ENCODE data around the gene CDH1. TPM values are rescaled to one million over a fixed set of nuclear protein-coding genes. Genes with fewer than 3 reads are reported as not detected.

Gene CDH1
- polyA plus RNA-seq, 3 donors = 0.05 to 0.13 TPM; not detected in 1

DNA sequence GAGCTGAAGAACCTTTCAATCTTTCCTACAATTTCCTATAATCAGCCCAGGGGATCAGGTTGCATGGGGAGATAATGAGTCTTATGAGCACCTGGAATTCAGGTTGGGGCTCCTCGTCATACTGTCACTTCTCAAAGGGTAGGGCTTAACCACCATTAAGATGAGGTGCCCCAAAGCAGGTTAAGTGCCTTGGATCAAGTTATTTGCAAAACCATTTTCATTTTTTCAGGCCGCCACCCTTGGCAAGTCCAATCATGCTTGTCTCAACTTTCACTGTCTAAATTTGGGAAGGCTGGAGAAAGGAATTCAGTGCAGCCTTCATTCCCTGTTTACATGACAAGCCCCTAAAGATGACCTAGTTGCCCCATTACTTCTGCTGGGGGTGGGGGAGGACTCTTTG, 61.3 kb downstream of the CDH1 start:
- DNase-seq = no peak
- Mint-ChIP-seq H3K27me3 (ENCODE audit: low read depth in 3 of 3) (peaks cover 1 to 3% (median 2%) of the 10 kb centered on the region in 3 donors), H3K27ac (no peak overlapping the region), H3K9me3 (no peaks in the 10 kb centered on the region), H3K36me3 (no peaks in the 10 kb centered on the region), H3K4me1 (peaks cover 3% of the 10 kb centered on the region), H3K4me3 (no peak overlapping the region)
- Histone ChIP-seq H3K36me3 (replicated peaks in 1 of 2; ENCODE audit: control insufficient read depth in 1 of 2, insufficient read depth in 2 of 2, low read length in 2 of 2) (no peaks in the 10 kb centered on the region), H3K9me3 (replicated peaks in 1 of 2; ENCODE audit: control insufficient read depth in 1 of 2, insufficient read depth in 1 of 2, low read length in 2 of 2) (no peaks in the 10 kb centered on the region), H4K20me1 (ENCODE audit: insufficient read depth, low read length) (no peaks in the 10 kb centered on the region), H3K4me2 (replicated peaks; ENCODE audit: extremely low read depth, low read length, poor library complexity, severe bottlenecking) (no peak overlapping the region), H3K4me3 (replicated peaks in 1 of 3; ENCODE audit: low read depth in 2 of 3, low read length in 3 of 3) (no peak overlapping the region), H3K9ac (ENCODE audit: insufficient read depth, low read length, poor library complexity, severe bottlenecking) (no peak overlapping the region), H3K27me3 (ENCODE audit: control insufficient read depth in 2 of 2, insufficient read depth in 2 of 2, low read length in 2 of 2) (no peaks in the 10 kb centered on the region), H3K79me2 (ENCODE audit: insufficient read depth, low read length) (no peaks in the 10 kb centered on the region), H3K27ac (ENCODE audit: low read depth in 1 of 2, low read length in 2 of 2) (no peak overlapping the region), H2AFZ (ENCODE audit: insufficient read depth, low read depth, low read length, poor library complexity, severe bottlenecking) (no peak overlapping the region), H3K4me1 (ENCODE audit: control insufficient read depth in 1 of 2, insufficient read depth in 2 of 2, low read length in 2 of 2) (no peaks in the 10 kb centered on the region)
- TF ChIP-seq CTCF (IDR thresholded peaks at IDR 0.05) = no peak
- 100% methylated on average over 1 of the region's 2 CpGs for WGBS (ENCODE audit: insufficient coverage)
- intact Hi-C loops (cut with micrococcal nuclease) = no loop called here

- H3K4me2 ChIP-seq (replicated peaks; ENCODE audit: extremely low read depth, low read length, poor library complexity, severe bottlenecking) = no peak overlapping the region
- Mint-ChIP-seq H3K4me3 (no peak overlapping the region), H3K27me3 (ENCODE audit: low read depth in 3 of 3) (peaks cover 2 to 5% (median 3%) of the 10 kb centered on the region in 3 donors), H3K27ac (no peak overlapping the region), H3K9me3 (no peaks in the 10 kb centered on the region), H3K36me3 (no peaks in the 10 kb centered on the region), H3K4me1 (peaks cover 3% of the 10 kb centered on the region)
- H2AFZ ChIP-seq (ENCODE audit: insufficient read depth, low read depth, low read length, poor library complexity, severe bottlenecking) = no peak overlapping the region
- H3K4me1 ChIP-seq (ENCODE audit: control insufficient read depth in 1 of 2, insufficient read depth in 2 of 2, low read length in 2 of 2) = no peaks in the 10 kb centered on the region
- H3K27ac ChIP-seq (ENCODE audit: low read depth in 1 of 2, low read length in 2 of 2) = no peak overlapping the region
- no peaks in the 10 kb centered on the region for H3K36me3 ChIP-seq (replicated peaks in 1 of 2; ENCODE audit: control insufficient read depth in 1 of 2, insufficient read depth in 2 of 2, low read length in 2 of 2)
- no peaks in the 10 kb centered on the region for H3K79me2 ChIP-seq (ENCODE audit: insufficient read depth, low read length)
- H3K4me3 ChIP-seq (replicated peaks in 1 of 3; ENCODE audit: low read depth in 2 of 3, low read length in 3 of 3) = no peak overlapping the region
- intact Hi-C loops (cut with micrococcal nuclease) = loop anchor here in 1 of 2 donors (10.0 kb wide), 1 partner anchor 96 kb away; no protein-coding TSS in a partner anchor
- H4K20me1 ChIP-seq (ENCODE audit: insufficient read depth, low read length) = no peaks in the 10 kb centered on the region
- H3K9me3 ChIP-seq (replicated peaks in 1 of 2; ENCODE audit: control insufficient read depth in 1 of 2, insufficient read depth in 1 of 2, low read length in 2 of 2) = no peaks in the 10 kb centered on the region
- H3K27me3 ChIP-seq (ENCODE audit: control insufficient read depth in 2 of 2, insufficient read depth in 2 of 2, low read length in 2 of 2) = no peaks in the 10 kb centered on the region
- no peak overlapping the region for H3K9ac ChIP-seq (ENCODE audit: insufficient read depth, low read length, poor library complexity, severe bottlenecking)
- WGBS (ENCODE audit: insufficient coverage) = 43% methylated on average over 4 of the region's 5 CpGs
- peak; percentile 68 for TF ChIP-seq CTCF (IDR thresholded peaks at IDR 0.05)
- DNase-seq = peak in 2 of 3 donors; percentile 16 to 41
These were observed 63.3 kb downstream of the CDH1 start for GRCh38 chr16:68800257-68800875.
